ENCODE results near the gene MYOM1.
"Not testable (repeated sequence)": the region's sequence is repeated elsewhere in the genome, so short reads cannot be mapped to it uniquely, and the experiment has no call there.

The MYOM1 gene

DNA sequence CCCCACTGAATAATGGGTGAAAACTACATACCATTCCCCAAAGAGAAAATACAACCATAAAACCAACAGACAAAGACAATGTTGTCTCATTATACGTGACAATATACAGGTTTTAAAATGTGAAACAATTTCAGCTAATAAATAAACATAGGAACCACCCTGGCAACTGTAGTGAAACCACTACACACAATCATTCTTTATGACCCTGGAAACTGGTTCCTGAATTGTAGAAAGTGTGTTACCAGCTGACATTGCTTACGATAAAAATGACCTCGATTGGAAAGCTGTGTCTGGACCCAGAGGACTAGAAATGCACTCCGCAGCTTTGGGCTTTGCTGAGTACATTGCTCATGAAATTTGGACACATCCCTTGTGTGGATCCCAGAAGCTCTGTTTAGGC is 132.9 kb downstream of the MYOM1 start:
- TF ChIP-seq ZNF274 (IDR thresholded peaks at IDR 0.05; ENCODE audit: low read depth, low read length), result no peak

DNA sequence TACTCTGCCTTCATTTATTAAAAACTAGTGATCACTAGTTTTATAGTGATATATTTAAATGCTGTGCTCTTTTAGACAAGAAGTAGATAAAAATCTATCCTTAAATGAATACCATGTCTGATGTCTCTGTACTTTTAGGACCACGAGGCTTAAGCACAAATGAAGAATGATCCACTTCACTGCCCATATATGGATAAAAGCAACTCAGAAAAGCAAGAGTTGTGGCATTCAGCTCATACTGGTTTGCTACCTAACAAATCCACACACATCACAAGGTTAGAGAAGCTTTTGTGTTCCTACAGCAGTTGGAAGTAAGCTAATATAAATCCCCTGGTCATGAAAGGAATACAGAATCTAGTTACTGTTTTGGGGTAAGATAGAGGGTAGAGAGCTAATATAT is 134.2 kb downstream of the MYOM1 start:
- TF ChIP-seq ZNF274 (IDR thresholded peaks at IDR 0.05; ENCODE audit: low read depth, low read length), result no peak
- H3K4me3 ChIP-seq (ENCODE audit: low read length), result no peak overlapping the region

More for the DNA sequence above, 132.9 kb downstream of the MYOM1 start:
- no peak overlapping the region for H3K4me3 ChIP-seq (ENCODE audit: low read length)

DNA sequence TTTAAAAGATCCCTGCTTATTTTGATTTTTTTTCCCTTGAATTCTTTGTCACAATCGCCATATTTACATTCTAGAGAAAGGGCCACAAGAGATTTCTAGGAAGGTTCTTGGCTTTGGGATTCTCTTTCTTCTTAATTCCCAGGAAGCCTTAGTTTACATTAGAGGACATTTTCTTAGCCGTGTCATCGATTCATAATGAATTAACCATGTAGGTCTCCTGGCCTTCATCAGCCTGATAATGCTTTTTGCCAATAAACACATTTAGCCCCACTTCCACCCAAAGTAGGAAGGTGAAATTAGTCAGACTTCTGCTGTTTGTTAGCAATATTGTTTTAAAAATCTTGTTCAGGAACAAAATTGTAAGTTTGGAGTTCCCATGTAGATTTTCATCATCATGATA is 135.6 kb downstream of the MYOM1 start:
- no peak for TF ChIP-seq ZNF274 (IDR thresholded peaks at IDR 0.05; ENCODE audit: low read depth, low read length)
- H3K4me3 ChIP-seq (ENCODE audit: low read length), result no peak overlapping the region

DNA sequence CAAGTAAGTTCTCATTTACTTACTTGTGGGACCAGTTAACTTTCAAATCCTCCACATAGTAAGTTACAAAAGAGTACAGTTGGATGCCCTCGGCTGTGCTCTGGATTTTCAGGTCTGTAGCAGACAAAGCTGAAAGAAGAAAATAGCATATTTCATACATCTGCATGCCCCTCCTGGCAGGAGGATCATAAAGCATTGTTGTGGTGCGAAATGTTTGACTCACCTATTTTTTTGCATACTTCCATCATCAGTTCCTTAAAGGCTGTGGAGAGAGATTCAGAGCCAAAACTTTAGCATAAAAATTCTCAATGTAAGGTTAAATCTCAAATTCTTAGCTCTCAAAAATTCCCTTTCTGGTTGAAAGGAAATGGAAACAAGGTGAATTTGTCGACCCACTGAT is 136.0 kb downstream of the MYOM1 start:
- no peak overlapping the region for H3K4me3 ChIP-seq (ENCODE audit: low read length)
- no peak for TF ChIP-seq ZNF274 (IDR thresholded peaks at IDR 0.05; ENCODE audit: low read depth, low read length)

DNA sequence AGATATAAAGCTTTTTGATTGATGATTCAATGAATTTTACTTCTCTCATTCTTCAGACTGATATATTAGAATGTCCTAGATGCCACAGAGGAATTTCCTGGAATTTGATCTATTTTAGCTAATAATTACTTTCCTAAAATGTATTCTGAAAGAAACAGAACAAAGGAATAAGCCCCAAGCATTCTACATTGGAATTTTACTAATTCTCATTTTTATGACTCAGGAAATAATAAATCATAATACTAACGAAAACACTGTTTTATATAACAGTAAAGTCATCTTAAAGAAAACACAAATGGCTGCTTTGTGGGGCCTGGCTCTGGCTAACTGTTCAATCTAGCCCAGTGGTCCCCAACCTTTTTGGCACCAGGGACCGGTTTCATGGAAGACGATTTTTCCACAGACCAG is 138.2 kb downstream of the MYOM1 start:
- H3K4me3 ChIP-seq (ENCODE audit: low read length), result no peak overlapping the region
- TF ChIP-seq ZNF274 (IDR thresholded peaks at IDR 0.05; ENCODE audit: low read depth, low read length), result no peak

DNA sequence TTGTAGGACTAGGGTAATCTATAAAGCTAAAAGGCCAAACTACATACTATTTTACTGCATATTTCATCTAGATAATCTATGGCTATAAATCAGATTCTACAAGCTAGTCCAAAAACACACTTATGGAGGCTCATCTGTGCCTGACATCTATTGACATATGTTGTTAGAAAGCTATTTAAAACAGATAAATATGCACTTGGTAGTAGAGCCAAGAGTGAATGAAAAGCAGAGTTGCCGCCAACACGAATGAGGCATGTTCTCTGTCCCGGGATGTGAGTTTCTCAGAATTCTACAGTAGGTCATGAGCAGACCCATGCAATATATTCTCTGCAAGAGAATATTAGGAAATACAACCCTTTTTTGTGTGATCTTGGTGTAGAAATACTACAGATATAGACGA is 140.1 kb downstream of the MYOM1 start:
- no peak overlapping the region for H3K4me3 ChIP-seq (ENCODE audit: low read length)

DNA sequence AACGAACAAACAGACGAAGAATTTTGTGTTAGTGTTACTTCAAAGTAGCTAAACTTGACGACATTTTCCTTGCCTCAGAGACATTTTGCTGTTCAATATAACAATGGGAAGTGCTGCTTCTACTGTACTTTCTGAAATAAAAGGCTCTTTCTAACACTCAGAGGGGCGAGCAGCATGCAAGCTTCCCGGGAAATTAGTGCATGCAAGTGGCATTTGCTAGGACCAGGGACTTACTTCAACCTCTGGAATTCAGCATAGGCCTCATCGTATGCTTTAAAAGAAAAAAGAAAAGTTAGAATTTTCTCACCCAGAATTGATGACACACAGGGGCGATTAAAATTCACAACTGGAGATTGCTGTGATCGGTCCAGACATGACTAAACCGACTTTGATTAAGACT is 144.3 kb downstream of the MYOM1 start:
- H3K4me3 ChIP-seq (ENCODE audit: low read length), result no peak overlapping the region
- TF ChIP-seq ZNF274 (IDR thresholded peaks at IDR 0.05; ENCODE audit: low read depth, low read length), result no peak

More for the DNA sequence above, 140.1 kb downstream of the MYOM1 start:
- no peak for TF ChIP-seq ZNF274 (IDR thresholded peaks at IDR 0.05; ENCODE audit: low read depth, low read length)

DNA sequence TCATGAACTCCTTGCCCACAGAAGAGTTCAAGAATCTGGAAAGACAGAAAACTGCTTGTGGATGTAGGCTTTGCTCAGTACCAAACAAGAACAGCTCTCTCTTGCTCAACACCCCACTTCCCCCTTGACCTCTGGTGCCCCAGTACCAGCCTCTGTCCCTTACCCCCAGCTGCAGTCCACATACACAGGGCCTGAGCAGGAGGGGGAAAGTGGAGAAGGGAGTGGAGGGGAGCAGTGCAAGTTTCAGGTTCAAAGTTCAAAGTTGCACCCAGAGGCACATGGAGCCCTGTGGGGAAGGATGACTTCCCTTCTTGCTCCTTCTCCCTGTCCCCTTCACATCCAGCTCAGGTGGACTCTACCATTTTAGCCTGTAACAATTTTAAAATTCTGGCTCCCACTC is 145.7 kb downstream of the MYOM1 start:
- no peak for TF ChIP-seq ZNF274 (IDR thresholded peaks at IDR 0.05; ENCODE audit: low read depth, low read length)
- H3K4me3 ChIP-seq (ENCODE audit: low read length), result no peak overlapping the region

DNA sequence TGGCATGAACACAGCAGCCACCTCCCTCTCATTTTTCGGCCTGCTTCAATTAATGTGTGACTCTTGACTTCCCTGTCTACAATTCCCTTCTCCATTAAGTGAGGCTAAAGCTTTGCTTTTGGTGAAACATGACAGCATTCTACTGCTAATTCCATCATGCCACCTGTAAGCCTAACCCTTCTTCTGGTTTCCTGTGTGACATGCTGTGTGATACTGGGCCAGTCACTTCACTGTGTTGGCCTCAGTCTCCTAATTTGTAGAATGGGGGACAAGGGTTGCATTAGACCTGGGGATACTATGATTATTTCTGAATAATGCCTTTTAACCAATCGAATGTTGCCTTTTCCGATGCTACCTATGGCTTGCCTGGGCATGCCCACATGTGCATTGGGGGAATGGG is 146.4 kb downstream of the MYOM1 start:
- H3K4me3 ChIP-seq (ENCODE audit: low read length), result not testable (repeated sequence)

DNA sequence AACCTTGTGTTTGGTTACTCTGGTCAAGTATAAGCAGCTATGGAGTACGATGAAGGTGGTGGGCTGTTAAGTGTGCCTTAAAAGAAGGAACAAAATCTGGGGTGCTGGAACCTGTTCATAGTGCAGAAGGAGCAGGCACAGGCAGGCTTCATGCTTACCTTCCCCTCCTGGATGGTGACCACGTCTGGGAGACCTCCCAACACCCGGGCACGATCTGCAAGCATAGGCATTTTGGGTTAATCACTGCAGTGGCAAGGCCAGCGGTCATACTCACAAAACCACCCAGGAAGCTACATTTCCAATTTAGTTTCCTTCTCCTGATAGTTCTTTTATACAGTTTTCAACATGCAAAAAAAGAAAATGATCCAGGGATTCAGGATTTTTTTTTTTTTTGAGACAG is 148.1 kb downstream of the MYOM1 start:
- no peak for TF ChIP-seq ZNF274 (IDR thresholded peaks at IDR 0.05; ENCODE audit: low read depth, low read length)
- no peak overlapping the region for H3K4me3 ChIP-seq (ENCODE audit: low read length)

DNA sequence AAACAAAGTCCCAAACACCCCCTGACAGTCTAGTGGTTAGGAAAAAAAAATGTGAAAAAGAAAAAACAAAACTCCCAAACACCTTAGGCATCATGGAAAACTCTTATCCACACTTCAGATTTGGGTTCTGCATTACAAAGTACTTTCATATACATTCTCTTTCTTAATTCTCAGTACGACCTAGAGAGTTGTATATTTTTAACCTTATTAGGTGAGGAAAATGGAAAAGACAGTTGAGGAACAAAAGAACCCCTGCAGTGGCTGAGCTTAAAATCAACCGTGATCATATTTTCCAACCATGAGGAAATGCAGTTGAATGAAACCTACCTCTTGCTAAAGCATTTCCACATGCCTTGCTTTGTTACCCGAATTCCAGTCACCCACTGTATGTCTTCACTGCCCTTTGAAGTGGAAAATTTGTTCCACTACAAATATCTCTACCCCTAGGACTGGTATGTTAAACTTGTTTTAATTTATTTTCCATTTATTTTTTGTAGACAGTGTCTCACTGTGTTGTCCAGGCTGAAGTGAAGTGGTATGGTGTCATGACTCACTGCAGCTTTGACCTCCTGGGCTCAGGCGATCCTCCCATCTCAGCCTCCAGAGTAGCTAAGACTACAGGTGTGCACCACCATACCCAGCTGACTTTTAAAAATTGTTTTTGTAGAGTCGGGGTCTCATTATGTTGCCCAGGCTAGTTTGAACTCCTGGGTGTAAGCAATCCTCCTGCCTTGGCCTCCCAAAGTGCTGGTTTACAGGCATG is 149.9 kb downstream of the MYOM1 start:
- no peak for TF ChIP-seq ZNF274 (IDR thresholded peaks at IDR 0.05; ENCODE audit: low read depth, low read length)

DNA sequence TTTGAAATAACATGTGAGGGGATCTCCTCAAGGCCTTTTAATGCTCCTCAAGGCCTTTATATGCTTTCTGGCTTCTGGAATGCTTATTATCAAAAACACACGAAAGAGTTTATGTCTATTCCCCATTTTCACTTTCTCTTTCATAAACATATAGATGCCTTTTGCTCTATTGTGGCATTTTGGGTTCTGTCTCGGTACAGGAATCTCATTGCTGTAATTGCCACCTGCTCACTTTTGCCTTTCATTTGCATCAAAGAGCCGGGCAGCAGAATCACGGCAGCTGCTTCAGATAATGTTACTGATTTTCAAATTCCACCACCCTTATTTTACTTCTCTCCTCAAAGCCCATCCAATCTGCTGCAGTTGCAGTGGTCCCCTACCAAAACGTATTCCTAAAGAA is 152.0 kb downstream of the MYOM1 start:
- H3K4me3 ChIP-seq (ENCODE audit: low read length), result no peak overlapping the region
- TF ChIP-seq ZNF274 (IDR thresholded peaks at IDR 0.05; ENCODE audit: low read depth, low read length), result no peak

More for the DNA sequence above, 149.9 kb downstream of the MYOM1 start:
- no peak overlapping the region for H3K4me3 ChIP-seq (ENCODE audit: low read length)

DNA sequence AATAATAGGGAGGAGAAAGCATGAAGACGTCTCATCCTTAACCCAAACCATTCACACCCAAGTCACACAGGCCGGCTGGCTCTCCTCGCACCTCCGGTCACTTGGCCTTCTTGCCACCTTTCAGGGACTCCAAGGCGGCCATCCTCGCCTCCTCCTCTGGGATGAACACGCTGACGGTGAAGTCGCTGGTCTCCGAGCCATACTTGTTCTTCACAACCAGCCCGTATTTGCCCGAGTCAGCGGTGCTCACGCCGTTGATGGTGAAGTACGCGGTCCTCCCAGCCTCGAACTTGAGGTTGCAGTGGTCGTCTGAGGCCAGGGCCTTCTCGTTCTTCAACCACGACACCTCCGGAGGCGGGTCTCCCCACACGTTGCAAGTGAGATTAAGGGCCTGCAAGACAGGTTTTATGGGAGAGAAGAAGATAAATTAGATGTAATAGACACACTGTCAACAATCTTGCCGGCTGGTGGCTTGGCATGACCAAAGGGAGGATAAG is 152.6 kb downstream of the MYOM1 start:
- no peak overlapping the region for H3K4me3 ChIP-seq (ENCODE audit: low read length)
- TF ChIP-seq ZNF274 (IDR thresholded peaks at IDR 0.05; ENCODE audit: low read depth, low read length), result no peak

DNA sequence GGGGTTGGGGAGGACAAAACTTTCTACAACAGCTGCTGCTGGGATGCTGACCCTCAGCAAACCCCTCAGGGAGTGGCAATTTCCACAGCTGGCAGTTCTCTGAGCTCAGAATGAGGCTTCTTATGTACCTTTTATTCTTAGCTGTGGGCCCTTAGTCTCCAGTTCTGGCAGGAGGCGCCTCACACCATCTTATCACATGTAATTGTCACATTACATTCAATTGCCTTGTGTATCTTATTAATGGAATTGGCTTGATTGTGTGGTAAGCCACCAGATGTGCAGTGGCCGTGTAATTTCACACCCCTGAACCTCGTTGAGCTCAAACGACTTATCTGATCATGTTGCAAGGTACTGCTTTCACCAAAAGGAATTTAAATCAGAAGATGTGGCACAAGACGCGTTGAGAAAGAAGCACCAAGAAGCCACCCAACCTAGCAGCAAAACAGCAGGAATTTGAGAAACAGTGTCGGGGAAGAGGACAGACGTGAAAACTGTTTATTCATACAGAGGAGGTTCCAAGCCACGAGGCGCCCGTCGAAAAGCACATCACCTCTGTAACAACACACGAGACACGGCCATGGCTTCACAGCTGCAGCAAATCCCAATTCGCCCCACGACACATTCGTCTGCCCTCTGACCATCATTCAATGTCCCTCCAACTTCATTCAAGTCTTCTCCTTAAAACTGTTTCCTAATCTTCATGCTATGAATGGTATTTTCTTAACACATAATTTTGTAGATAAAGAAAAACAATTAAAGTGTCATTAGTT is 153.2 kb downstream of the MYOM1 start:
- H3K4me3 ChIP-seq (ENCODE audit: low read length), result no peak overlapping the region
- TF ChIP-seq ZNF274 (IDR thresholded peaks at IDR 0.05; ENCODE audit: low read depth, low read length), result no peak

DNA sequence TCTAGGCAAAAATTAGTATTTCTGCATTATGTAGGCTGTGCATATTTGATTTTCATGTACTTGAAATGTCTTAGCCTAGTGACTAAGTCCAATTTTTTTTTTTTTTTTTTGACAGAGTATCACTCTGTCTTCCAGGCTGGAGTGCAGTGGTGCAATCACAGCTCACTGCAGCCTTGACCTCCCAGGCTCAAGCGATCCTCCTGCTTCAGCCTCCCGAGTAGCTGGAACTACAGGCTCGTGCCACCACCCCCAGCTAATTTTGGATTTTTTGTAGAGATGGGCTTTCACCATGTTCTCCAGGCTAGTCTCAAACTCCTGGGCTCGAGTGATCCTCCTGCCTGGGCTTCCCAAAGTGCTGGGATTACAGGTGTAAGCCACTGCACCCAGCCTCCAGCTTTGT is 156.0 kb downstream of the MYOM1 start:
- not testable (repeated sequence) for H3K4me3 ChIP-seq (ENCODE audit: low read length)

Data from GM08714 (cell line).